HG02623 (cell line): ENCODE results near the gene TMEM129.
"Not testable (repeated sequence)": the region's sequence is repeated elsewhere in the genome, so short reads cannot be mapped to it uniquely, and the experiment has no call there.

Experiments used
- ATAC-seq: cut with Tn5 transposase; IDR thresholded peaks from one replicate; pipeline ENCODE4 v1.9.1; 2021; ENCODE audit warnings: moderate library complexity; ENCODE audit not compliant: unreplicated experiment

The TMEM129 gene

DNA sequence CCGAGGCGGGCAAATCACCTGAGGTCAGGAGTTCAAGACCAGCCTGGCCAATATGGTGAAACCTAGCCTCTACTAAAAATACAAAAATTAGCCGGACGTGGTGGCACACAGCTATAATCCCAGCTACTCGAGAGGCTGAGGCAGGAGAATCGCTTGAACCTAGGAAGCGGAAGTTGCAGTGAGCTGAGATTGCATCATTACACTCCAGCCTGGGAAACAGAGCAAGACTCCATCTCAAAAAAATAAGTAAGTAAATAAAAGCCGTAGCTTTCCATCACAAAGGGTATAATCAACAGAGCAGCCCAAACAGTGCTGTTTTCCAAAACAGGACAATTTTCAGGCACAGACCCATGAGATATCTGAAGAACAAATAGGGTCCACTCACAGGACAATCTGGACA, 19.5 kb downstream of the TMEM129 start:
- ATAC-seq, result not testable (repeated sequence)

DNA sequence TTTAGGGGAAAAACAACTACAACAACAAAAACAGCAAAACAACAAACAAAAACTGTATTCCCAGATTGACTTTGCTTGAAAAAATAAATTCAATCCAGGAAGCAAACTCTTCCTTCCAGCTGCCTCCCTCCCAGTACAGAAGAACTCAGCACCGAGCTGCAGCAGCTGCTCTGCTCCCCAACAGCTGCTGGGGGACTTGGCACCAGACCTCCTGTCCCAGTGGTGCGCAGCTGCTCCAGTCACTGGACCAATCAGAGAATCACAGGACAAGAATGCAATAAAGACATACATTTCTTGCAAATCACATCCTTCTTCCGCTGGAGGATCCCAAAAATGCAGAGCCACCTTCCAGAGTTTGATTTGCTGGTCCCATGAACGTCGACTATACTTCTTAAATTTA, 25.2 kb downstream of the TMEM129 start:
- ATAC-seq, result no peak

DNA sequence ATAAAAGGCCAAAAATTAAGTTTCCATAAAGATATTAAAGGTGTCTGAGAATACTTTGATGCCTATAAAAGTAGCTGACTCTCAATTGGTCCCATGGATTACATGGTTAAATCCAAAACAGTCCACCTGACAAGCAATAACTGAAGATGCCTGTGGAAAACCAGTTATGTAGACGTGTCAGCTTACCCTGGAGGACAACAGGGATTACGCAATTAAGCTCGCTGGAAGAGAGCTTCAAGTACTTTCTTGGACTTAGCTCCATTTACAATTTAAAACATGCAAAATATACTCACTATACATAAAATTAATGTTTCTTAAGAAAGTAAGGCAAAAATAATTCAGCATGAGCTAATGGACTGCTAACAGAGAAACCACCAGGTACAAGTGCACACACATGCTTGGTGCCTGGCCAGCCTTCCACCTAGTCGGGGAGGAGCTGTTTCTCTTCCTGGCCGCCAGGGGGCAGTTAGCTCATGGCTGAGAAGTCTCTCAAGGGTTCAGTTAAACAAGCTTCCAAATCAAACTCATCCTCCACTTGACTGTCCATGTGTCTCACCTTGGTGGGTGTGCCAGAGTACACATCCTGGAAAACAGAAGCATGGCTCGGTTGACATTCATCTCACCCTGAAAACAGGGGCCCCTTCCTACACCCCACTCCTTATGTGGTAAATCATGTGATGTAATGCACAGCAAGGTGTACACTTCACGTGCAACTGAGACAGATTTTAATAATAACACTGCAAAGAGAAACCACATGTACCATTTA, 27.8 kb downstream of the TMEM129 start:
- no peak for ATAC-seq

DNA sequence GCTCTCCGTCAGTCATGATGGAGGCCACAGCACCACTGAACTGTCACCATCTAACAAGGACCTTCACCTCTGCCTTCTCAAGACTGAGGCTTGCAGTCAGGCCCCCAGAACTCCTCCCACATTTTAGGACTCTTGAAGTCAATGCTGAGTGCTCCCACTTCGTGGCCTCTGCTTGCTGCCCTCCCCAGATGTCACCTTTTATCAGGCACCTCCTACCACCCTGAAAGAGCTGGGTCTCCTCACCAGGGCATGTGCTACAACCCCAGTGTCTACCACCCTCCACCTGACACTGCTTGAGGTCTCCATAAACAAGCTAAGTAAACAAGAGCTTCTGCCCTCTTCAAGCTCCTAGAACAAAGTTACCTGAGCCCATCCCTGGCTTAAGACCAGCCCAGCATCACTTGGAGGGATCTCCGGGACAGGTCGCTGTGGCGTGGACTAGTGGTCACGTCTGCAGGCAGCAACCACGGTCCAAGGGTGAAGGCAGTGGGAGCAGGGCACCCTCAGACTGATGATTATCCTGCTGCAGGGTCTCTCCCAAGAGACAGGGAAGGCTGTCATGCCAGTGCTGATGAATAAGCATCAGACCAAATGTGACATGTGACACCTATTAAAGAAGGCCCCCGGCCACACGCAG, 29.3 kb downstream of the TMEM129 start:
- no peak for ATAC-seq

DNA sequence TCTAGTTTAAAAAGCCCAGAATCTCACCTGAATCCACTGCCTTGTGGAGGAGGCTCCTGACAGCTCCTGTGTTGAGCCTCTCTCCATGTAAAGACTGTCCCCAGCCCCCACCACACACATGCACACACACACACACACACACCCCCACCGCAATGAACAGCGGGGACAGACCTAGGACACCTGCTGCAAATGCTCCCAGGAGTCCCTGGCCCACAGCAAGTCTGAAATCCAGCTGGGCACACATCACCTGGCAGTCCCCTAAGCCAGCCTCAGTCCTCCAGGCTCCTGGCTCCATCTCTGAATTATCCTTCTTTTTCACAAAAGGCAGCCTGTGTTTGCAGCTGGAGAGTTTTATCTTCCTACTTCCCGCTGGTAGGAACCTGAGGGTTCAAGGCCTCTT, 30.4 kb downstream of the TMEM129 start:
- no peak for ATAC-seq

DNA sequence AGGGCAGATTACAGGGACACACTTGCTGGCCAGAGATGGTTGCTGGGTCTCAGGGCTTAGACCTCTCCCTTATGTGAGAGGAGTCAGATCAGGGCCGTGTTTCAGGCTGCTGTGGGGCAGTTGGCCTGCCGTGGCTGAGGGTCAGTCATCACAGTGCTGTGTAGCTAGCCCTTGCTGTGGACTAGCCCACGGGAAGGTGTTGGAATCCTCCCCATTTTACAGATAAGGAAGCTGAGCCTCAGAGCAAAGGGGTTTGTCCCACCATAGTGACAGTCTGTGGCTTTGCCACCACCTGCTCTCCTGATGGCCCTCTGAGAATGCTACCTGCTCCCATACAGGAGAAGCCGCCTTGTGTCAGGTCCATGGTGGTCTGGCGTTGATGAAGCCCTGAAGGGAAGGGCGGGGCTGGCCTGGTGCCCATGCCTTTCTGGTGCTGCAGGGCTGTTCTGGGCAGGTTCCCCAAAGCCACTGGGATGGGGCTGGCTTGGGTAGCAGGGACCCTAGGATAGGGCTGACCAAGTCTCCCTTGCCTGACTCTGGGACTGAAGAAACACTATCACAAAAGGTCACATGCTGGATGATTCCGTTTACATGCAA, 34.6 kb downstream of the TMEM129 start:
- ATAC-seq, result no peak

DNA sequence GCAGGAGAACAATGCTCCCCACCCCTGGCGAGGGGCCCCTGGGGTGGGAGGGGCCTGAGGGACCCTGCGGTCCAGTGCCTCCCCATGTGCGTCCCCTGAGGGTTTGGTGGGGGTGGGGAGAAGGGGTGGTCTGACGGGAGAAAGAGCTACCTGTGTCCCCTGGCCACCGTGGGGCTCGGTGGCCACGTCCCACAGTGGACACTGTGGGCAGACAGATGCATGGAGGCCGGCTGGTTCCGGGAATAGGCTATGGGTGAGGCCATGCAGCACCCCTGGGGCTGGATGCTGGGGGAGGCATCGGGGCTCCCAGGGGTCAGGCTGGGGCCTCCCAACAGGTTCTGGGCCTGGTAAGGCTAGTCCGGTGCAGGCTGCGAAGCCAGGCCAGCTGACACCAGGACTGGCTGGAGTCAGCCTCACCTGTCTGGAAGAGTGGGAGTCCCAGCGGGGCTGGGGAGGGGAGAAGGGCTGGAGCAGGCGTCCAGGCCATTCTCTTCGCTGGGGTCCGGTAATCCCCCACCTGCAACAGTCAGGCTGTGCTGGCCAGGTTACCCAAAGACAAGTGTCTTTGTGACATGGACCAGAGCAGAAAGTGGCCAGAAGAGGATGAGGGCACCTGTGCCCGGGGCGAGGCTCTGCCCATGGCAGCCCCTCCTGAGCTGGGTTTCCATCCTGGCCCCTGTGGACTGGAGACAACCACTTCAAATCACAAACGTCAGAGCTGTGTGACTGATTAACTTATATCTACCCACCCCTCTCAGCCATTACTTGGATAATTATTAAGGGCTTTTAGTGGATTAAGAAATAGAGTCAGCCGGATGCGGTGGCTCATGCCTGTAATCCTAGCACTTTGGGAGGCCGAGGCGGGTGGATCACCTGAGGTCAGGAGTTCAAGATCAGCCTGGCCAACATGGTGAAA, 35.6 kb downstream of the TMEM129 start:
- no peak for ATAC-seq

DNA sequence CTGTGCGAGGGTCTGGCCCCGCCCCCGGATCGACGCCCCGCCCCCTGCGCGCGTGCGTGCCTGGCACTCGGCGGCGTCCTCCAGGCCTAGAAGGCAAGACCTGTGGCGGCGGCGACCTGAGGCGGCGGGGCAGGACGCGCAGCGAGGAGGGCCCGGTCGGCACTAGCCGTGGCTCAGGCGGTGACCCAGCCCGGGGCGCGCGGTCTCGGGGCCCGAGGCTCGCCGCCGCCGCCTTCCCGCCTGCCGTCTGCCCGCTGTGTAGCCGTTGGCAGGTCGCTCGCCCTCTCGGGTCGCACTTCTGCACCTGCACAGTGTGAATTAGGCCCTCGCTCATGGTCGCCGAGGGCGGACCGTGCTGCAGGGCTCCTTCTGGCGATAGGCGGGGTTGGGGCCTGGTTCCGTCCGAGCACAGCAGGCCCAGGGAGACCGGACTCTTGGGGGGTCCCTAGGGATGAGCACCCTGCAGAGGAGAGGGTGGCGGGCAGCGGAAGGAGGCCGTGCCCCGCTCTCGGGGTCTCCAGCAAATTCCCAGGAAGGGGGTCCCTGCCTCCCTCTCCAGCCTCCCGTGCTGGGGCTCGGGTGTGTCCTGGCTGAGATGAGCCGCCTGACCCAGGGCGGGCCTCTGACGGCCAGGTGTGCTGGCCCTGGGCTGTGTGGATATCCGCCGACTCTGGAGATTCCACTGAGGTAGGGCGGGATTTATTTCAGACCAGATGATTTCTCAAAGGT, 36.5 kb downstream of the TMEM129 start:
- ATAC-seq, result no peak

DNA sequence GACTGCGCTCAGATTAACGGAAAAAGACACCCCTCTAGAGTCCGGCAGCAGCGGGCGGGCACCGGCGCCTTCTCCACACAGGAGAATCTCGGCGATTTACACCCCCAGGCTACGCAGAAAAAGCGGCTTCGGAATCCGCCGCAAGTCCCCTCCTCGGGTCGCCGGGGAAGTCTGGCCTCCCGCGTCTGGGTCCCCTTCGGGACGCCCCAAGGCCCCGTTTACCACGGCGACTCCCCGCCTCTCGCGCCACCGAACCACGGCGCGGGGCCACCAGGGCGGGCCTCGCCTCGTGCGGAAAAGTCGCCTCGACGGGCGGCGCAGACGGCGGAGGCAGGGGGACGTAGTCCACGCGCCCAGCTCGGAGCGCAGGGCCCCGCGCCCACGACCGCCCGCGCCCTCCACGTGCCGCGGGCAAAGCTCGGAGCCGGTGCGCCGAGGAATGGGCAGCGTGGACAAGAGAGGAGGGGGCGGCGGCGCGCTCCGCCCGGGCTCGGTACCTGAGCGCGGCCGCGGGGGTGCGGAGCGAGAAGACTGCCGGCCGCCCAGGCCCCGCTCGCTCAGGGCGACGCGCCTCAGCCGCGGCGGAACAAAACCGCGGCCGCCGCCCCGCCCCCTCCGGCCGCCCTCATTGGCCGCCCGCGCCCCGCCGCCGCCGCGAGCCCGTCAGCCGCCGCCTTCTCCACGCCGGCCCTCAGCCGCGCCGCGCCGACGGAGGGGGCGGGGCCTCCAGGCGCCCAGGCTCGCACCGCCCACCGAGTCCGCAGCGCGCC, 37.2 kb downstream of the TMEM129 start, which contains the start of gene FAM53A:
TSS of gene FAM53A (minus strand) at position 578 of the 770 bp plus-strand sequence. CDS start 15,572 bp downstream, outside the sequence.
- peak; percentile 84 for ATAC-seq

DNA sequence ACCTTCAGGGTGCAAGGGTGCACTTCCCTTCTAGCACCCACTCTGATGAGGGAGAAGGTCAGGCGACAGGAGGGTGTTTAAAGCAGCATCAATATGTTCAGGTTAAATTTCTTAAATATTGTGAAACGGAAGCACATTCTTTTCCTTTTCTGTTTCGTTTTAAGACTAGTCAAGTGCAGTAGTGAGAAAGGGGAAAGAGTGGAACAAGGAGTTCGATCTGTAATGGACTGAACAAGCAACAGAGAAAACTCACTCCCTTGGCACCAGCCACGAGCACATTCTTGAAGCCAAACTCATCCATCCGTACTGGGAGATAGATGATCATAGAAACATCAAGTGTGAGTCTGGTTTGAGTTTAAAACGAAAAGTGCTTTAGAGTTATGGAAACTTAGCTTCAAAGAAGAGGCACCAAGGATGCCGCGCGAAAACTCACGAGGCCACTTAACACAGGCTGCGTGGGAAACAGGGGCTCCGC, 37.8 kb downstream of the TMEM129 start:
- ATAC-seq, result no peak

DNA sequence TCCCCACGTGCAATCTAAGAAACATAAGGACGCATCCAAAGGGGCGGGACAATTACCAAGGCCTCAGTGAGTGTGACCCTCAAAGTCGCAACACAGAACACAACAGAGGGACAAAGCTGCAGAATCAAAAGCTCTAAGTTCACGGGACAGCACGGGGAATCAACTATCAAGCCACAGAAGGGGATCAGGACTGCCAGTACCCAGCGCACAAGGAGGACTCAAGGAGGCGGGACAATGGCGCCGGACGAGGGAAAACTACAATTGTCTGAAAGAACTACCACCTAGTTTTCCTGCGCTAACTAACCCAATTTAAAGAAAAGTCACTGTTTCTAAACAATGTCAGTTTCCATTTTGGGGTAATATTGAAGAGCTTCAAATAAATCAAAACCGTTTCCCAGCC, 38.3 kb downstream of the TMEM129 start:
- ATAC-seq, result no peak

DNA sequence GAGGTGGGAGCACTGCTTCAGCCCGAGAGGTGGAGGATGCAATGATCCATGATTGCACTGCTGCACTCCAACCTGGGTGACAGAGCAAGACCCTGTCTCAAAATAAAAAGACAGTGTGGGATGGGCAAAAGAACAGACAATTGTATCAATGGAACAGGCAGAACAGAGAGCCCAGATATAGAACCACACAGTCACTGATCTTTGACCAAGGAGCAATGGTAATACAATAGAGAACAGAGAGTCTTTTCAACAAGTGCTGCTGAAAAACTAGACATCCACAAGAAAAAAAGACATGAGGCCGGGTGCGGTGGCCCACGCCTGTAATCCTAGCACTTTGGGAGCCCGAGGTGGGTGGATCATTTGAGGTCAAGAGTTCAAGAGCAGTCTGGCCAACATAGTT, 42.9 kb downstream of the TMEM129 start:
- no peak for ATAC-seq

DNA sequence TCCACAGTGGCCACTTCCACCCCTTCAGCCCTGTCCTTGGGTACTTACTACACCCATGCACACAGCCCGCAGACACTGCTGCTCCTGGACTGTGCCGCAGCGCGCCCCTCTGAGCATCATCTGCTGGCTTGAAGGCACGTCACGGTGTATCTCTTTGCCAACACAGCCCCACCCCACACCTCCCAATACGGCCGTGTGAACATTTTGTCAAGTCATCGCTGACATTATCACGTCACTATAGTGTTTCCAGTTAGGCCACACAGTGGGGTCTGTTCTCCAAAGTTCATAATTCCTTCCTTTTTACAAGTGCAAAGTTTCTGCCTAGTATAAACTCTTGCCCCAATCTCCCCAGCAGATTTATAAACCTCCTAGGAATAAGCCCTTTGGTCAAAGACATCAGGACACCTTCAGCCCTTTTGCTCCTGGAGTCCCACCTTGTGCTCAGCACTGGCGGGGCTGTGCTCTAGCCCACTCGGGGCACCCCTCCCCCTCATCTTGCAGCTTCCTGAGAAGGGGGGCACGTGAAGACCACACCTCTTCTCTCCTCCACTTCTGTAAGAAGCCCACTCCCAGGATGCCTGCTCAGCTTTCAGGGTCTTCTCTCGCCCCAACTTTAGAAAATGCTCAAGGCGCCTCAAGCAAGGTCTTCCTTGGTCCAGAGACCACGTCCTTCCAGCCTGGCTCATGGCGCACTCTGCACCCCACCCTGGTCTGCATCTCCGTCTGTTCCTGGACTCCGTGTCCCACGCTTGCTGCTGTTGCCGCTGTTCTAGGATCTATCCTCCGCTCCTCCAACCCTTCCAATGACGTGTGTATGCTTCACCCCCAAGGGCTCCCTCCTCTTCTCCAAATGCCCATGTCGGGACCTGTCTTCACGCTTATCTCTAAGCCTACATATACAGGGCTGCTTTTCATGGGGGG, 44.3 kb downstream of the TMEM129 start:
- no peak for ATAC-seq

DNA sequence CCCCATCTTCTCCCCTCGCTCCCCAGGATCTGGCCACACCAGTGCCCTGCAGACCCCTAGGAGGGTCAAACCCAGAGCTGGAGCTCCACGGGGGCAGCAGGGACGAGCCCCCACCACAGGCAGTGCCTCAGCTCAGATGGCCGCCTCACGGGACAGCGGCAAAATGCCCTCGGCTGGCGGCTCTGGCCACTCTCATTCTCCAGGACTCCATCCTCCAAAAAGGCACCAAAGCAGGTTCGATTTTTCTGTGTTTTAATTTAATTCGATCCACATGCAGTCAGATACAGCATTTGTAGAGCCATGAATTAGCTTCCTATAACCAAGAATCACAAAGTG, 45.4 kb downstream of the TMEM129 start:
- no peak for ATAC-seq

DNA sequence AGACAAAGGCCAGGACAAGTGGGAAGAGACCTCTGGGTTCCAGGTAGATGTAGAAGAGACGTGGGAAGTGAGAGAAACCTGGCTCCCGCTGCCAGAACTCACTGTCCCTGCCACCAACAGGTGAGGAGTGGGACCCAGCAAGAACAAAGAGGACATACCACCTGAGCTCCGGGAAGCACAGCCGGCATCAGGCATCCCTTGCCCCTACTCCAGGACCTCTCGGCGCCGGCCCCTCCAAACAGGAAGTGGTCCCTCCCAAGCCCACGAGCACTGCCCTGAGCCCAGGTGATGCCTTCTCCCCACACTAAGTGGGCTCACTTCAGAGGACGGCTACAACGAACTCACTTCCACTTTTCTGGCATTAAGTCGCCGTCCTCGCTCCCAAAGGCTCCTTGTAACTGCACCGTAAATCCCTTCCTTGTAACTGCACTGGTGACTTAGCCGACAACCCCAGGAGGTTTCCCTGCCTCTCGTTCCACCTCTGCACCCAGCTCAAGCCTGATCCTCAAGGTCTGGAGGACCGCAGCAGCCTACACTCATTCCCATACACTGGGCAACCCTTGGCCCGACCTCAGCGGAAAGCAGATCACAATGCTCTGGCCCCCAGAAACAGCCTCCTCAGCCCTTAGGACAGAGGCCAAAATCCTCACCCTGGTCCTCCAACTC, 45.9 kb downstream of the TMEM129 start:
- no peak for ATAC-seq

DNA sequence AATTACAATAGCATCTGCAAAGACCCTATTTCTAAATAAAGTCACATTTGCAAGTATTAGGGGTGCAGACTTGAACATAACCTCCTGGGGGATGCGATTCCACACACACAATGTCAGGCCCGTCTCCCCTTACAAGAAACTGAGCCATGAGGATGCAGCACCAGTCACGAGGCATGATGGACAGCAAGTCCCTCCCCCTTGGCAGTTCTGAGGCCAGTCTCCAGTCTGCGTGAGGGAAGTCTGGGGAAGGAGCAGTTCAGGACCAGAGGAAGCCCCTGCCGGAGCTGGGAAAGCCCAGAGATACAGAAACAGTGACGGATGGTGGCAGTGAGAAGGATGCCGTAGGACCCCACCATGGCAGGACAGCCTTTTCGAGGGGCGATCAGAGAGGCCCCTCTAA, 46.4 kb downstream of the TMEM129 start:
- no peak for ATAC-seq

DNA sequence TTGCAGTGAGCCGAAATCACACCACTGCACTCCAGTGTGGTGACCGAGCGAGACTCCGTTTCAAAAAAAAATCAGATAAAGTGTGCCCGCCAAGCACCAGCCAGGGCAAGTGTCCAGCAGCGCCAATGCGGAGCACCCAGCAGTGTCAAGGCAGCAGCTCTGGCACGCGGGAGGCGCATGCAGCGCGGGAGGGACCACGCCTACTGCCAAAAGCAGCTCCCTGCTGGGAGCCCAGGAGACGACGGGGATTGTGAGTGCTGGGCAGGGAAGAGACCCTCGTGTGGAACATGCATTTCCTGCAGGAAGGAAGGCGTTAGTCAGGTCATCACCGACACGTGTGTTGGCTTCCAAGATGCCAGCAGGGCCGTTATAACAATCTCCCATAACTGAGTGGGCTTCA, 47.5 kb downstream of the TMEM129 start:
- ATAC-seq, result no peak

DNA sequence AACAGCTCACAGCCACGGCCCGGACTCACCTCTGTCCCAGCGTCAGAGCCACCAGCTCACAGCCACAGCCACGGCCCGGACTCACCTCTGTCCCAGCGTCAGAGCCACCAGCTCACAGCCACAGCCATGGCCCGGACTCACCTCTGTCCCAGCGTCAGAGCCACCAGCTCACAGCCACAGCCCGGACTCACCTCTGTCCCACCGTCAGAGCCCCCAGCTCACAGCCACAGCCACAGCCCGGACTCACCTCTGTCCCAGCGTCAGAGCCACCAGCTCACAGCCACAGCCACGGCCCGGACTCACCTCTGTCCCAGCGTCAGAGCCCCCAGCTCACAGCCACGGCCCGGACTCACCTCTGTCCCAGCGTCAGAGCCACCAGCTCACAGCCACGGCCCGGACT, 50.1 kb downstream of the TMEM129 start:
- not testable (repeated sequence) for ATAC-seq
